Fibroblast of pulmonary artery (primary cell): ENCODE data around the gene CTNNA3.
A peak's percentile ranks its signal among the peaks of the same experiment; 100 is the strongest.

Experiments
- DNase-seq: peaks from one replicate; pipeline ENCODE4 v3.0.0-alpha.2; 2010; ENCODE audit warnings: low read depth
- H3K4me3 ChIP-seq: replicated peaks from 2 replicates; pipeline ENCODE4 v1.5.1; 2011; ENCODE audit warnings: low read depth, mild to moderate bottlenecking, control low read depth, low read length, moderate library complexity
- TF ChIP-seq, protein P1 (sequence below): IDR thresholded peaks from 2 replicates; pipeline ENCODE4 v1.5.1; 2011; ENCODE audit warnings: mild to moderate bottlenecking, control low read depth, low read length, inconsistent platforms; ENCODE audit errors: missing control alignments

The CTNNA3 gene

DNA sequence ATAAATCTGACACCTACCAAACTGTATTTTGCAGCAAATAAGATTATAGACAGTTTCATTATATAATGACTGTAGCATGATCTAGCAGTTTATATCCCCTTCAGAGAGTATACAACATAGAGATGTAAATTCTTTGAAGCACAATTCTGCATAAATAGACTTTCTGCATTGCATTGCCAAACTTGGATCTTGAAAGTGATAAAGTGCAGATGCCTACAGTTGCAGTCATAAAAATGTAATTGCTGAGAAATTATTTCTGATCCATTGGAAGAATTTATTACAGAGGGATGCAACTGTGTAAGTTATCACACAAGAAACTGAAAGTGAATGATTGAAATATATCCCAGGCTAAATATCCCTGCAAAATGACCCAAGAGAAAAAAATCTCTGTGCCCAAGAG is 65.1 kb downstream of the CTNNA3 start:
- DNase-seq = no peak
- no peak overlapping the region for H3K4me3 ChIP-seq
- TF ChIP-seq, protein P1, sequence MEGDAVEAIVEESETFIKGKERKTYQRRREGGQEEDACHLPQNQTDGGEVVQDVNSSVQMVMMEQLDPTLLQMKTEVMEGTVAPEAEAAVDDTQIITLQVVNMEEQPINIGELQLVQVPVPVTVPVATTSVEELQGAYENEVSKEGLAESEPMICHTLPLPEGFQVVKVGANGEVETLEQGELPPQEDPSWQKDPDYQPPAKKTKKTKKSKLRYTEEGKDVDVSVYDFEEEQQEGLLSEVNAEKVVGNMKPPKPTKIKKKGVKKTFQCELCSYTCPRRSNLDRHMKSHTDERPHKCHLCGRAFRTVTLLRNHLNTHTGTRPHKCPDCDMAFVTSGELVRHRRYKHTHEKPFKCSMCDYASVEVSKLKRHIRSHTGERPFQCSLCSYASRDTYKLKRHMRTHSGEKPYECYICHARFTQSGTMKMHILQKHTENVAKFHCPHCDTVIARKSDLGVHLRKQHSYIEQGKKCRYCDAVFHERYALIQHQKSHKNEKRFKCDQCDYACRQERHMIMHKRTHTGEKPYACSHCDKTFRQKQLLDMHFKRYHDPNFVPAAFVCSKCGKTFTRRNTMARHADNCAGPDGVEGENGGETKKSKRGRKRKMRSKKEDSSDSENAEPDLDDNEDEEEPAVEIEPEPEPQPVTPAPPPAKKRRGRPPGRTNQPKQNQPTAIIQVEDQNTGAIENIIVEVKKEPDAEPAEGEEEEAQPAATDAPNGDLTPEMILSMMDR = no peak

DNA sequence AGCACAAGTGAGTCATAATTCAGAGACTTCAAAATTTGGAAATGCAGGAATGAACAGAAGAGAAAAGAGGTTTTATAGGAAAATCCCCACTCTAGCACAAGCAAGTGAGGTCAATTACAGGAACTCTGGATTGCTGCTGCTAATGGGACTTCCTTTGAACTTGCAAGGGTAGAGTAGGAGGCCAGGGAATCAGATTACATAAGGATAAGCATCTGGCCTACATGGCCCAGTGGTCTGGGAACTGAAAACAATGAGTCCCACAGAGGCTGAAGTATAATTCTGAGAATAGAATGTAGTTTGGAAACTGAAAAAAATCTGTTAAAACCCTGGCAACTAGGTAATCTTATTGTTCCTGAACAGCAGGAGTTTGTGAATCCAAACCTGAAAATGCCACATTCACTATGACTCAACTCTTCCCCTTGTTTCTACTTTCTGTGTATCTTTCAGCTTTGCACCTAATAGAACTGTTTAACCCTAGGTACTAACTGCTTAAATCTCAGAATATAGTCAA is 66.5 kb downstream of the CTNNA3 start:
- TF ChIP-seq, protein P1 = no peak
- no peak overlapping the region for H3K4me3 ChIP-seq
- DNase-seq = no peak

DNA sequence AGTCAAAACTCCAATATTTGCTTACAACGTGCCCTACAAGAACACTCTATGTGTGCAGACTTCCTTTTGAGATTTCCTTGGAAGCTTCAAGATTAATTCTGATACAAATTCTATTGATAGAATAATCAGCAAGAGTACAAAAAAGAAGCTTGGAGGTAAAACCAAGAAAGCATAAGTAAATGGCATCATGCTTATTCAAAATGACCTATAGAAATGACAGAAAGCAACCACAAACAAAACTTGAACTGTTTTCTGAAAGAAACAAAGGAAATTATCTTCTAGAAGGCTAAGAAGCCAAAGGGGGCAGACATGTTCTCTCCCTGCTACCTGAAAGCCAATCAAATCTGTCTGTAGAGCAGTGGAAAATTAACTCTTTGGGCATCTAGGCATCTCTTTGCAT is 73.0 kb downstream of the CTNNA3 start:
- H3K4me3 ChIP-seq = no peak overlapping the region
- DNase-seq = no peak
- TF ChIP-seq, protein P1 = no peak

DNA sequence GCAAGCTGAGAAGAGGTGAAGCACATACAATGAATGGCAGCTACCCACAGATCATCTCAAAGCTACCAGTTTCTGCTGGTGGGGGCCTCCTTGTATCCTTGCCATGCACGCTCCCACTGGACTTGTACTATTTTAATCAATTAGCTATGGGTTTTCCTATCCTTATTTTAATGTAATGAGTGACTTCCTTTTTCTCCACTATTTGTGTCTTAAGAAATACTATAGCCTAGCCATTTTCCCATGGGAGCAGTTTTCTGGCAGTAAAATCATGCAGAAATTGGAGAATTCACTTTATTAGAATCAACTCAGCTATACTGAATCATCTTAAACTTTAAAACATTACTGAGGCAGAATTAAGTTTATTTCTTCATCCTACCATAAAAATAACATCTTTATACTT is 73.5 kb downstream of the CTNNA3 start:
- H3K4me3 ChIP-seq = no peak overlapping the region
- TF ChIP-seq, protein P1 = no peak
- DNase-seq = no peak

DNA sequence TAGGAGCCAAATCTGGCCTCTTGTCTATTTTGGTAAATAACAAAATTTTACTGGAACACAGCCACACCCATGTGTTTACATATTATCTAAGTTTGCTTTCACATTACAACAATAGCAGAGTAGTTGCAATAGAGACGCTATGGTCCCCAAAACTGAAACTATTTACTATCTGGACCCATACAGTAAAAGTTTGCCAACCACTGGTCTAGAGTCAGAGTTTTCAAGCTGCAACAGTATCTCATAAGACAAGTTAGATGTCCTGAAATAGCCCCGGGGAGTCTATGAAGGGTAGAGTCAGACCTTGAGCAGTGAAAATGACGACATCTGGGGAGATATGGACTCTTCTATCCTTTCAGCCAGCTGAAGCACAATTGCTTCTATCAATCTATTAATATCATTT is 74.2 kb downstream of the CTNNA3 start:
- no peak overlapping the region for H3K4me3 ChIP-seq
- DNase-seq = no peak
- TF ChIP-seq, protein P1 = no peak

DNA sequence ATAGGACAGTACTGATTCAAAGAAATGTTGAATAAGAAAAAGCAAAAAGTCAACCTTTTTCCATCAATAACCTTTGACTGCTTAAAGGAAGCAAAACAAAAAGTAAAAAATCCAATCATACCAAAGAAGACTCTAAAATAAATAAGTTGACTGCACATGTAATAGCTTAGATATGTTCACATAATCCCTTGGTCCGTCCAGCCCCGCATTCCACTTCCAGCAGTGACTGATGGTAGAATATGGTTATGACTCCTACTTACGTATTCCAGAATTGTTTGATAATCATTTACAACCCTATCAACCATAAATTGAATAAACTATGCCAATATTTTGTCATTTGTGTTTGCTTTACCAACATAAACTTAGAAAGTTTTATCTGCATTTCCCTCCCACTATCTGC is 77.9 kb downstream of the CTNNA3 start:
- TF ChIP-seq, protein P1 = no peak
- DNase-seq = peak; percentile 16
- no peak overlapping the region for H3K4me3 ChIP-seq

DNA sequence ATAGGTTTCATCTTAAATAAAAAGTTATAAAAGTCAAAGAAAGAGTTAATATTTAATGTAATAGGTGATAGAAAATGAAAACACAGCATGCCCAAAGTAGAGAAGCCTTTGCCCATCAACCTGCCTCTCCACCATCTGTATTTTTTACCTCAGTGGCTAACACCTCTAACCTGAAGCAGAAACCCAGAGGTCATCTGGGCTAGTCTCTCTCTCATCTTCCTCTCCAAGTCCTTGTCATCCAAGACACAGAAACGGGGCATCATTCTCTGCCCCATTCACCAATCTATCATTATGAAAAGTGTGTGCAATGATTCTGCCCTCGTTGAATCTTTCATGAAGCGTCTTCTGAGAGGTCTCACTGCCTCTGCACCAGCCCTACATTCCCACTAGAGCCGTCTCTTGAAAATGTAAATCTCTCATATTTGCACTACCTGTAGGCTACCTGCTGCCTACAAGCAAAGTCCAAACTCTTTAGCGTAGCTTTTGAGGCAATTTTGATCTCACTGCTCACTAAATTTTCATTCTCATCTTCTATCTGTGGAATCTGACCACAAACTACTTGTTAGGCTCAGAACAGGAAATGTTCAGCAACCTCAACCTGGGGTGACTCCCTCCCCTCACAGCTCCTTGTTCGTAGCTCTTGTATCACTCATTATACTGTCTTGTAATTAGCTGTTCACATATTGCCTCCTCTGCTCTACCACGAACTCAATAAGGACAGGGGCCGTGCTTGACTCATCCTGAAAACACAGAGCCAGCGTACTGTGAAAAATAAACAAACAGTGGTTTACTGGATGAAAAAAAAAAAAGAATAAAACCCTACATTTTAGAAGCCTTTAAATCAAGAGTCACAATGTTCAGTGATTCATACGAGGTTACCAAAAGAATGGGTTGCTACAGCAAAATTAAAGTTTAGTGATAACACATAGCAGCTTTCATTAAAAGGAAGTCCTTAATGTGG is 83.1 kb downstream of the CTNNA3 start:
- no peak overlapping the region for H3K4me3 ChIP-seq
- TF ChIP-seq, protein P1 = no peak
- DNase-seq = peak; percentile 18
